Epithelial cell of proximal tubule (primary cell): ENCODE results near the gene AMOT. TPM values are rescaled to one million over a fixed set of nuclear protein-coding genes. Genes with fewer than 3 reads are reported as not detected.

ENCODE experiments used
- DNase-seq: peaks from one replicate; pipeline ENCODE4 v3.0.0-alpha.2; 2011; ENCODE audit warnings: low read depth
- H3K4me3 ChIP-seq: 2 replicates; pipeline ENCODE4 v1.5.1; 2011; ENCODE audit warnings: low read depth, mild to moderate bottlenecking, low read length
- total RNA-seq: library from RNA; depleted of rRNA; stranded (reverse); fragments of >200 nt; gene quantifications from 2 replicates; pipeline ENCODE4 v1.2.3, GENCODE V29; 2015
- TF ChIP-seq, protein P1 (sequence below): conservative IDR thresholded peaks from 2 replicates; pipeline ENCODE4 v1.5.1; 2012; ENCODE audit warnings: low read depth, mild to moderate bottlenecking, low read length

AMOT gene
- total RNA-seq, 1 donor from 2014 or later, result 13.7 TPM

DNA sequence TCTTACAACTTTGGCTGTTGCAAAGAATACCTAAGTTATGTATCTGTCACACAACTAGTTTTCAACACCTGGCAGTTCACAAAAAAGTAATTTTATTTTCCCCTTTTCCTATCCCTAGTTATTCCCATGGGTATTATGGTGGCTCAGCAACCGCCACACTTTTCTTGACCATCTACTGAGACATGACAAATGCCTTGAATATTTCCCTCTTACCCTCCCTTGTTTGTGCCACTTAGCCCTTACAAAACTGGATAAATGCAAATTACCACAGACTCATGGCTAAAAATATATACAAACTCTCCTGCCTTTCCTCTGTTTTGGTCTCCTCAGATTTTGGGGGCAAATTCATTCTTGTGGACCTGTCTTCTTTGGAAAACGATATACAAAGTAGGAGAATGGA, 72.1 kb downstream of the AMOT start:
- DNase-seq, result no peak
- H3K4me3 ChIP-seq, result no peak overlapping the region
- TF ChIP-seq, protein P1, sequence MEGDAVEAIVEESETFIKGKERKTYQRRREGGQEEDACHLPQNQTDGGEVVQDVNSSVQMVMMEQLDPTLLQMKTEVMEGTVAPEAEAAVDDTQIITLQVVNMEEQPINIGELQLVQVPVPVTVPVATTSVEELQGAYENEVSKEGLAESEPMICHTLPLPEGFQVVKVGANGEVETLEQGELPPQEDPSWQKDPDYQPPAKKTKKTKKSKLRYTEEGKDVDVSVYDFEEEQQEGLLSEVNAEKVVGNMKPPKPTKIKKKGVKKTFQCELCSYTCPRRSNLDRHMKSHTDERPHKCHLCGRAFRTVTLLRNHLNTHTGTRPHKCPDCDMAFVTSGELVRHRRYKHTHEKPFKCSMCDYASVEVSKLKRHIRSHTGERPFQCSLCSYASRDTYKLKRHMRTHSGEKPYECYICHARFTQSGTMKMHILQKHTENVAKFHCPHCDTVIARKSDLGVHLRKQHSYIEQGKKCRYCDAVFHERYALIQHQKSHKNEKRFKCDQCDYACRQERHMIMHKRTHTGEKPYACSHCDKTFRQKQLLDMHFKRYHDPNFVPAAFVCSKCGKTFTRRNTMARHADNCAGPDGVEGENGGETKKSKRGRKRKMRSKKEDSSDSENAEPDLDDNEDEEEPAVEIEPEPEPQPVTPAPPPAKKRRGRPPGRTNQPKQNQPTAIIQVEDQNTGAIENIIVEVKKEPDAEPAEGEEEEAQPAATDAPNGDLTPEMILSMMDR, result no peak

DNA sequence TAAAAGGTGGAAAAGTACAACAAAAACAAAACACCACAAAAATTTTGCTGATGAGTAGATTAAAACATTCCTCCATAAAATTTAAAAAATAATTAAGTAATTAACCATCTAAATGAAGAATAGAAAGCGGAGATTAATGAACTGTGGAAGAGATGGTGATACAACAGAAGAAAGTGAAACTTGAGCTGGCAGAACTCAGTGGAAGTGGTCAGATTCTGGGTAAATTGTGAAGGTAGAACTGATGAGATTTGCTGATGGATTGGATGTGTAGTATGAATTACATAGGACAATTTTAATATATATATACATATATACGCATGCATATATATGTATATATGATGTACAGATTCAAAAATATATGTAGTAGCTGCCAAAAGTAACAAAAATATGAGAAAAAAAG, 73.9 kb downstream of the AMOT start:
- TF ChIP-seq, protein P1, result no peak
- no peak overlapping the region for H3K4me3 ChIP-seq
- DNase-seq, result no peak

DNA sequence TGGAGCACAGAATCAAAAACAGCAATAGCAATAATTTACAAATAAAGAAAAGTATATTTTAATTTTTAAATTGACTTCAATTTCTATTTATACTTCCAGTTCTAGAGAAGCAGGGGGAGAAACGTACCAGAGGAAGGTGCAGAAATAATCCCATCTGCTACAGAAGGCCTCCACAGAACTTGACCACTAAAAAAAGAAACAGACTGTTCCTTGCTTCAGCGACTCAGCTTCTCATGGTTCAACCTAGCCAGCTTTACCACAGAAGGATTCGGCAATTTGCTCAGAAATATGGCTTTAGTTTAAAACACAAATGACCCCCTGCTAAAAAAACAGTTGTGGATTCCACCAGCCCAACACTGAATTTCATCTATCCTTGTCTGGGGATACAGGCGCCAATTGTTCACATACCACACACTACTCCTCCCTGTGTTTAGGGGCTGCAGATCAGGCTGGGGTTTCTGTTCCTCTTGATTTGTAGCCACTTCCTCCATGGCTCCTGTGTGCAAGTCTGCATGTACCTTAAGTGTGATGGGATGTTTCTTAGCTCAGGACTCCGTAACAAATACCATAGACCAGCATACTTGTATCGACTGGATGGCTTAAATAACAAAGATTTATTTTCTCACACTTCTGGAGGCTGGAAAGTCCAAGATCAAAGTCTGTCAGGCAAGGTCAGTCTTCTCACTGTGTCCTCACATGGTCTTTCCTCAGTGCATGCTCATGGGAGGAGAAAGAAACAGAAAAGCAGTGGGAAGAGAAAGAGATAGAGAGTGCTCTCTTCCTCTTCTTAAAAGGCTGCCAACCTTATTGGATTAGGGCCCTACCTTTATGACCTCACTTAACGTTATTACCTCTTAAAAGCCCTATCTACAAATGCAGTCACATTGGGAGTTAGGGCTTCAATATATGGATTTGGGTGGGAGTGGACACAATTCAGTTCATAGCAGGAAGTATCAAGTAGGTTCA, 79.1 kb downstream of the AMOT start:
- TF ChIP-seq, protein P1, result no peak
- no peak for DNase-seq
- no peak overlapping the region for H3K4me3 ChIP-seq

DNA sequence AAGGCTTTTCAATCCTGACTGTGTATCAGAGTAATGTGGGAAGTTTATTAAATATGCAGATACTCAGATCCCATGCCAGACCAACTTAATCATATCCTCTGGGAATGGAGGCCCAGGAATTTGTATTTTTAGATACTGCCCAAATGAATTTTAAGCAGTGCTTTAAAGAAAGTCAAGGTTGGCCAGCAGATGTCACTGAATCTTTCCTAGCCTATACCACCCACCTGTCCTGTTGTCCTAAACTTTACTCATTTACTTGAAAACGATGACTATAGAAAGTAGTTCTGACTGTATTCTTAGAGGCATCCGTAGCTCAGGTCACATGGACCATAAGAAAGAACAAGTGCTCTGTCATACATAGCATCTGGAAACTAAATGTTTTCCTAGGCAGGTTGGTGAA, 79.9 kb downstream of the AMOT start:
- no peak overlapping the region for H3K4me3 ChIP-seq
- DNase-seq, result no peak
- TF ChIP-seq, protein P1, result peak; percentile 35

DNA sequence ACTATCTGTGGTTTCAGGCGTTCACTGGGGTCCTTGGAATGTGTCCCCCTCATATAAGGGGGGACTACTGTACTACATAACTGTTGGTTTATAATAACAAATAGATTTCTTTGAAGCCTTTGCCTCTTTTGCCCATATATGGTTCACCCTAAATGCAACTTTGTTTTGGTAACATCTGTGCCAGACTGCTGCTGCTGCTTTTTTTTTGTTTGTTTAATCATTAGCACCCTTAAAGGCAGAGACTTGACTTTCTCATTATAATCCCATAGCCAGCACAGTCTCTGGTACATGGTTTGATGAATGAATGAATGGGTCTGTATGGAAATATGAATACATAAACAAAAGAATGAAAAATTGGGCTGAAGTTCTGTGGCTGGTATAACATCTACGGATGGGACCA, 80.7 kb downstream of the AMOT start:
- TF ChIP-seq, protein P1, result no peak
- no peak for DNase-seq
- no peak overlapping the region for H3K4me3 ChIP-seq

DNA sequence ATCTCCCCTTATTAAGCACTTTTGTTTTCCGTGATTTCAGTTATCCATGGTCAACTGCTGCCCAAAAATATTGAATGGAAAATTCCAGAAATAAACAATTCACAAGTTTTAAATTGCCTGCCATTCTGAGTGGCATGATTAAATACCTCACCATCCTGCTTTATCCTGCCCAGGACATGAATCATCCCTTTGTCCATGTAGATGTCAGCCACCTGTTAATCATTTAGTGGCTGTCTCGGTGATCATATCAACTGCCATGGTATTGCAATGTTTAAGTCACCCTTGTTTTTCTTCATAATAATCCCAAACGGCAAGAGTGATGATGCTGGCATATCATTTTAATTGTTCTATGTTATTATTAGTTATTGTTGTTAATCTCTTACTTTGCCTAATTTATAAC, 81.1 kb downstream of the AMOT start:
- peak; percentile 43 for DNase-seq
- H3K4me3 ChIP-seq, result no peak overlapping the region
- TF ChIP-seq, protein P1, result no peak

DNA sequence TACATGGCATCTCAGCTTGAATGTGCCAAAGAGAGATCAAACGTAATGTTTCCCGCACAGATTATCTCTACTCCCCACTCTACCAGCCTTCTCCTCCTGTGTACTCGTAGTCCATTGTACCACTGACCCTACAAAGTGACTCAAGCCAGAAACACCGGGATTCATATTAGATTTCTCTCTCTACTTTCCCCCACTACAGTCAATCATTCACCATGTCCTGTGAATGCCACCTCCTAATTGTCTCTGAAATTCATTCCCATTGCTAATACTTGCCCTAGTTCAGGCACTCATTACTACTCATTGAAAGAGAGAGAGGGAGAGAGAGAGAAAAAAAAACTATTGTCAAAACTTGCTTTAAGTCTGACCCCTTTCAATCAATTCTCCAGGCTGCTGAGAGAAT, 82.7 kb downstream of the AMOT start:
- DNase-seq, result peak; percentile 9
- no peak overlapping the region for H3K4me3 ChIP-seq
- TF ChIP-seq, protein P1, result no peak
